HepG2 (cell line): ENCODE measurements around the gene APBB2. TPM values are rescaled to one million over a fixed set of nuclear protein-coding genes. Genes with fewer than 3 reads are reported as not detected.

Source experiments
- DMAP1 ChIP-seq: IDR thresholded peaks from 2 replicates; pipeline ENCODE4 v1.6.1; 2016
- EED ChIP-seq: sonication (generic); formaldehyde crosslinking; IDR thresholded peaks from 2 replicates; pipeline ENCODE4 v1.5.0; 2020; ENCODE audit warnings: mild to moderate bottlenecking, missing genetic modification reagents
- ELF1 ChIP-seq: sonication (generic); formaldehyde crosslinking; IDR thresholded peaks from 2 replicates; pipeline ENCODE4 v1.4.0; 2020; ENCODE audit warnings: missing genetic modification reagents
- NR2F2 ChIP-seq: IDR thresholded peaks from 2 replicates; pipeline ENCODE4 v1.6.1; 2012; ENCODE audit warnings: low read depth, inconsistent platforms, borderline replicate concordance
- SNRNP70 ChIP-seq: fragments of 200-400 bp; formaldehyde crosslinking; IDR thresholded peaks from 2 replicates; pipeline ENCODE4 v1.6.1; 2017; ENCODE audit warnings: mild to moderate bottlenecking, low read depth, low read length, moderate library complexity
- SSRP1 ChIP-seq: IDR thresholded peaks from 2 replicates; pipeline ENCODE4 v1.6.1; 2016; ENCODE audit warnings: control low read depth
- YY1 ChIP-seq: IDR thresholded peaks from 2 replicates; pipeline ENCODE4 v1.6.1; 2011; ENCODE audit warnings: low read length, low read depth, moderate library complexity, mild to moderate bottlenecking; ENCODE audit not compliant: insufficient read depth, insufficient replicate concordance
- ZBTB21 ChIP-seq: sonication (generic); formaldehyde crosslinking; IDR thresholded peaks from 2 replicates; pipeline ENCODE4 v1.4.0; 2020; ENCODE audit warnings: missing genetic modification reagents
- ZFP90 ChIP-seq: sonication (generic); formaldehyde crosslinking; IDR thresholded peaks from 2 replicates; pipeline ENCODE4 v1.8.0; 2022; ENCODE audit warnings: missing genetic modification reagents, mild to moderate bottlenecking, inconsistent platforms, borderline replicate concordance
- ZNF10 ChIP-seq: sonication (generic); formaldehyde crosslinking; IDR thresholded peaks from 2 replicates; pipeline ENCODE4 v1.4.0; 2020; ENCODE audit warnings: mild to moderate bottlenecking, low read depth, missing genetic modification reagents, borderline replicate concordance
- ZNF446 ChIP-seq: sonication (generic); formaldehyde crosslinking; IDR thresholded peaks from 2 replicates; pipeline ENCODE4 v1.5.0; 2020; ENCODE audit warnings: mild to moderate bottlenecking, missing genetic modification reagents
- ZNF460 ChIP-seq: sonication (generic); formaldehyde crosslinking; IDR thresholded peaks from 2 replicates; pipeline ENCODE4 v1.5.1; 2020; ENCODE audit warnings: missing genetic modification reagents, mild to moderate bottlenecking, borderline replicate concordance
- ZNF468 ChIP-seq: sonication (generic); formaldehyde crosslinking; IDR thresholded peaks from 2 replicates; pipeline ENCODE4 v1.8.0; 2022; ENCODE audit warnings: mild to moderate bottlenecking, moderate library complexity, missing genetic modification reagents
- ZNF543 ChIP-seq: sonication (generic); formaldehyde crosslinking; IDR thresholded peaks from 2 replicates; pipeline ENCODE4 v1.4.0; 2020; ENCODE audit warnings: mild to moderate bottlenecking, missing genetic modification reagents
- ZNF552 ChIP-seq: sonication (generic); formaldehyde crosslinking; IDR thresholded peaks from 2 replicates; pipeline ENCODE4 v1.9.0; 2022; ENCODE audit warnings: missing genetic modification reagents, mild to moderate bottlenecking, borderline replicate concordance
- ZNF713 ChIP-seq: sonication (generic); formaldehyde crosslinking; IDR thresholded peaks from 2 replicates; pipeline ENCODE4 v1.4.0; 2020; ENCODE audit warnings: mild to moderate bottlenecking, missing genetic modification reagents
- ZNF792 ChIP-seq: IDR thresholded peaks from 2 replicates; pipeline ENCODE4 v1.6.1; 2016
- ZNF883 ChIP-seq: sonication (generic); formaldehyde crosslinking; IDR thresholded peaks from 2 replicates; pipeline ENCODE4 v1.5.1; 2020; ENCODE audit warnings: mild to moderate bottlenecking, missing genetic modification reagents; ENCODE audit errors: not compliant biosample characterization
- polyA plus RNA-seq, 8 experiments: library from polyadenylated mRNA; depleted of rRNA in 3 of 8; stranded (reverse) in 7 of 8; unstranded in 1 of 8; fragments of >200 nt; fragmentation: Illumina TruSeq in 4 of 8; extraction: Trizol in 4 of 8; gene quantifications; 2 replicates each; pipeline versions ENCODE4 v1.2.1 to v1.2.3, GENCODE V29; 2011 to 2016; ENCODE audit warnings: low read depth in 4 of 8, missing spikeins in 1 of 8, mixed read lengths in 1 of 8; ENCODE audit not compliant: insufficient read depth in 1 of 8
- total RNA-seq, 5 experiments: library from RNA; depleted of rRNA; stranded (reverse); fragments of >200 nt; fragmentation: Illumina TruSeq; extraction: Trizol; gene quantifications; 2 replicates each; pipeline ENCODE4 v1.2.3, GENCODE V29; 2016; ENCODE audit warnings: low read depth in 1 of 5
- TF ChIP-seq, protein P1 (sequence below), 2 experiments: sonication (generic) in 1 of 2; formaldehyde crosslinking in 1 of 2; IDR thresholded peaks; 2 replicates each; pipeline versions ENCODE4 v1.4.0 to v1.6.1; 2016 to 2020; ENCODE audit warnings: borderline replicate concordance in 1 of 2, low read depth in 1 of 2, mild to moderate bottlenecking in 1 of 2, missing genetic modification reagents in 1 of 2
- TF ChIP-seq, protein P2 (sequence below): IDR thresholded peaks from 2 replicates; pipeline ENCODE4 v1.6.1; 2016
- TF ChIP-seq, protein P3 (sequence below): sonication (generic); formaldehyde crosslinking; IDR thresholded peaks from 2 replicates; pipeline ENCODE4 v1.5.0; 2020; ENCODE audit warnings: mild to moderate bottlenecking, missing genetic modification reagents
- TF ChIP-seq, protein P4 (sequence below): sonication (generic); formaldehyde crosslinking; IDR thresholded peaks from 2 replicates; pipeline ENCODE4 v1.8.0; 2022; ENCODE audit warnings: low read depth, missing genetic modification reagents

Gene APBB2
- total and polyA plus RNA-seq, 2 of the 13 experiments (the other 11 are each of a cell fraction or from before 2014, with no cell fraction given) = 11.7 to 17.0 TPM

DNA sequence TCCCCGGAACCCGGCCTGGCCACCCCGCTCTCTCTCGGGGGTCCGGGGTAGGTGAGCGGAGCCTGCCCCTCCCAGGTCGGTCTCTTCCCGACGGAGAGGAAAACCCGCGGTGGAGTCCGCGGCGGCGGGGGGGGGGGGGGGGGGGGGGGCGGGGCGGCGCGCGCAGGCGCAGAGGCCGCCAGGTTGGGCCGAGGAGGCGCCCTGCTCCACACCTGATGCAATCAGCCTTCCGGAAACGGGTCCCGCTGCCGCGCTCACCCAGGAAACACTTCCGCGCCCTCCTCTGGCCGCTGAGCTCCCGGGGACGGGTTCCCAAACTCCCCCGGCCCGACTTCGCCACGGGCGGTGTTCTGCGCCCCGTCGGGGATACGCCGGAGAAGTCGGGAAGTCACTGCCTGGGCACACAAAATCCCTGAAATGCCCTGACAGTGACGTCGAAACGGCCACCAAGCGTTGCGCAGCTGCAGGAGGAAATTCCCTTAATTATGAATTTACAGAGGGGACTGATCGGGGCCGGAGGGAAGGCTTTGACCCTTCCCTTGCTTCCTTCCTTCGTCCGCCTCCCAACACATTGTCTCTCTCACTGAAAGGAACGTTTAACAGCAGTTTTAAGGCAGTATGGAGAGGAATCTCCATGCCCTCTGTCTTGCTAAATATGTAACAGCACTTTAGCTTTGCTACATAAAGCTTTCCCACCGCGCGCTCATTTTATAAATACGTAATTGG lies 2.1 kb upstream of the APBB2 start (continued):
- TF ChIP-seq, protein P1, sequence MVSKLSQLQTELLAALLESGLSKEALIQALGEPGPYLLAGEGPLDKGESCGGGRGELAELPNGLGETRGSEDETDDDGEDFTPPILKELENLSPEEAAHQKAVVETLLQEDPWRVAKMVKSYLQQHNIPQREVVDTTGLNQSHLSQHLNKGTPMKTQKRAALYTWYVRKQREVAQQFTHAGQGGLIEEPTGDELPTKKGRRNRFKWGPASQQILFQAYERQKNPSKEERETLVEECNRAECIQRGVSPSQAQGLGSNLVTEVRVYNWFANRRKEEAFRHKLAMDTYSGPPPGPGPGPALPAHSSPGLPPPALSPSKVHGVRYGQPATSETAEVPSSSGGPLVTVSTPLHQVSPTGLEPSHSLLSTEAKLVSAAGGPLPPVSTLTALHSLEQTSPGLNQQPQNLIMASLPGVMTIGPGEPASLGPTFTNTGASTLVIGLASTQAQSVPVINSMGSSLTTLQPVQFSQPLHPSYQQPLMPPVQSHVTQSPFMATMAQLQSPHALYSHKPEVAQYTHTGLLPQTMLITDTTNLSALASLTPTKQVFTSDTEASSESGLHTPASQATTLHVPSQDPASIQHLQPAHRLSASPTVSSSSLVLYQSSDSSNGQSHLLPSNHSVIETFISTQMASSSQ (IDR thresholded peaks at IDR 0.05; ENCODE audit: low read depth) = no peak
- TF ChIP-seq, protein P1 (CRISPR knock-in tag; IDR thresholded peaks at IDR 0.05; ENCODE audit: borderline replicate concordance) = peak; percentile 68; the same call in 1 of the 2 replicates
- no peak for TF ChIP-seq ZNF446 (CRISPR knock-in tag)
- TF ChIP-seq ZNF713 (CRISPR knock-in tag) = no peak
- TF ChIP-seq YY1 = peak; percentile 73
- TF ChIP-seq SNRNP70 = no peak
- TF ChIP-seq ZNF10 (CRISPR knock-in tag) = no peak
- TF ChIP-seq NR2F2 = 0 out of 2 replicates have a peak, but pooled peaks have one; percentile 34
- TF ChIP-seq, protein P2, sequence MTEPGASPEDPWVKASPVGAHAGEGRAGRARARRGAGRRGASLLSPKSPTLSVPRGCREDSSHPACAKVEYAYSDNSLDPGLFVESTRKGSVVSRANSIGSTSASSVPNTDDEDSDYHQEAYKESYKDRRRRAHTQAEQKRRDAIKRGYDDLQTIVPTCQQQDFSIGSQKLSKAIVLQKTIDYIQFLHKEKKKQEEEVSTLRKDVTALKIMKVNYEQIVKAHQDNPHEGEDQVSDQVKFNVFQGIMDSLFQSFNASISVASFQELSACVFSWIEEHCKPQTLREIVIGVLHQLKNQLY (CRISPR knock-in tag) = no peak
- peak; percentile 92 for TF ChIP-seq DMAP1 (CRISPR knock-in tag)
- peak; percentile 51; the same call in 1 of the 2 replicates for TF ChIP-seq EED
- TF ChIP-seq, protein P3, sequence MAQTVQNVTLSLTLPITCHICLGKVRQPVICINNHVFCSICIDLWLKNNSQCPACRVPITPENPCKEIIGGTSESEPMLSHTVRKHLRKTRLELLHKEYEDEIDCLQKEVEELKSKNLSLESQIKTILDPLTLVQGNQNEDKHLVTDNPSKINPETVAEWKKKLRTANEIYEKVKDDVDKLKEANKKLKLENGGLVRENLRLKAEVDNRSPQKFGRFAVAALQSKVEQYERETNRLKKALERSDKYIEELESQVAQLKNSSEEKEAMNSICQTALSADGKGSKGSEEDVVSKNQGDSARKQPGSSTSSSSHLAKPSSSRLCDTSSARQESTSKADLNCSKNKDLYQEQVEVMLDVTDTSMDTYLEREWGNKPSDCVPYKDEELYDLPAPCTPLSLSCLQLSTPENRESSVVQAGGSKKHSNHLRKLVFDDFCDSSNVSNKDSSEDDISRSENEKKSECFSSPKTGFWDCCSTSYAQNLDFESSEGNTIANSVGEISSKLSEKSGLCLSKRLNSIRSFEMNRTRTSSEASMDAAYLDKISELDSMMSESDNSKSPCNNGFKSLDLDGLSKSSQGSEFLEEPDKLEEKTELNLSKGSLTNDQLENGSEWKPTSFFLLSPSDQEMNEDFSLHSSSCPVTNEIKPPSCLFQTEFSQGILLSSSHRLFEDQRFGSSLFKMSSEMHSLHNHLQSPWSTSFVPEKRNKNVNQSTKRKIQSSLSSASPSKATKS = no peak
- TF ChIP-seq ZNF883 (CRISPR knock-in tag) = peak; percentile 21
- TF ChIP-seq ZNF552 (CRISPR knock-in tag) = 0 out of 2 replicates have a peak, but pooled peaks have one; percentile 27
- no peak for TF ChIP-seq ZFP90 (CRISPR knock-in tag)
- no peak for TF ChIP-seq ZNF543 (CRISPR knock-in tag)
- TF ChIP-seq ELF1 (CRISPR knock-in tag) = peak; percentile 83
- TF ChIP-seq ZNF460 (CRISPR knock-in tag) = no peak
- TF ChIP-seq, protein P4, sequence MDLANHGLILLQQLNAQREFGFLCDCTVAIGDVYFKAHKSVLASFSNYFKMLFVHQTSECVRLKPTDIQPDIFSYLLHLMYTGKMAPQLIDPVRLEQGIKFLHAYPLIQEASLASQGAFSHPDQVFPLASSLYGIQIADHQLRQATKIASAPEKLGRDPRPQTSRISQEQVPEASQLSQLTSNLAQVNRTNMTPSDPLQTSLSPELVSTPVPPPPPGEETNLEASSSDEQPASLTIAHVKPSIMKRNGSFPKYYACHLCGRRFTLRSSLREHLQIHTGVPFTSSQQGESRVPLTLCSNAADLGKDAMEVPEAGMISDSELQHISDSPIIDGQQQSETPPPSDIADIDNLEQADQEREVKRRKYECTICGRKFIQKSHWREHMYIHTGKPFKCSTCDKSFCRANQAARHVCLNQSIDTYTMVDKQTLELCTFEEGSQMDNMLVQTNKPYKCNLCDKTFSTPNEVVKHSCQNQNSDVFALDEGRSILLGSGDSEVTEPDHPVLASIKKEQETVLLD (CRISPR knock-in tag) = no peak
- TF ChIP-seq ZBTB21 (CRISPR knock-in tag) = peak; percentile 71
- TF ChIP-seq SSRP1 (CRISPR knock-in tag) = no peak
- peak; percentile 67; the same call in 1 of the 2 replicates for TF ChIP-seq ZNF792
- no peak for TF ChIP-seq ZNF468 (CRISPR knock-in tag)
